IMR-90 (cell line): ENCODE data around the gene NPC1.

Experiments
- BHLHE40 ChIP-seq: fragments of 150-350 bp; IDR thresholded peaks from 2 replicates; pipeline ENCODE4 v1.6.1; 2016; ENCODE audit warnings: mild to moderate bottlenecking, low read depth, low read length
- CEBPB ChIP-seq: IDR thresholded peaks from 2 replicates; pipeline ENCODE4 v1.6.1; 2012; ENCODE audit warnings: low read depth, low read length, improper control_type of control experiment
- CTCF ChIP-seq: conservative IDR thresholded peaks from 2 replicates; pipeline ENCODE4 v1.5.1; 2012; ENCODE audit warnings: mild to moderate bottlenecking, low read depth, low read length, improper control_type of control experiment
- FOS ChIP-seq: fragments of 150-350 bp; IDR thresholded peaks from 2 replicates; pipeline ENCODE4 v1.6.1; 2016; ENCODE audit warnings: low read depth, low read length
- MAFK ChIP-seq: IDR thresholded peaks from 2 replicates; pipeline ENCODE4 v1.6.1; 2012; ENCODE audit warnings: low read depth, low read length, improper control_type of control experiment
- MAZ ChIP-seq: IDR thresholded peaks from 2 replicates; pipeline ENCODE4 v1.6.1; 2012; ENCODE audit warnings: low read depth, mild to moderate bottlenecking, low read length, improper control_type of control experiment, moderate library complexity, borderline replicate concordance
- MXI1 ChIP-seq: IDR thresholded peaks from 2 replicates; pipeline ENCODE4 v1.6.1; 2012; ENCODE audit warnings: low read depth, mild to moderate bottlenecking, low read length, moderate library complexity, borderline replicate concordance
- POLR2A ChIP-seq: IDR thresholded peaks from 2 replicates; pipeline ENCODE4 v1.6.1; 2012; ENCODE audit warnings: mild to moderate bottlenecking, low read depth, low read length
- RAD21 ChIP-seq: IDR thresholded peaks from 2 replicates; pipeline ENCODE4 v1.6.1; 2012; ENCODE audit warnings: low read length, improper control_type of control experiment
- RCOR1 ChIP-seq: IDR thresholded peaks from 2 replicates; pipeline ENCODE4 v1.6.1; 2012; ENCODE audit warnings: mild to moderate bottlenecking, low read length, improper control_type of control experiment; ENCODE audit not compliant: insufficient replicate concordance
- RFX5 ChIP-seq: IDR thresholded peaks from 2 replicates; pipeline ENCODE4 v1.8.0; 2012; ENCODE audit warnings: low read depth, mild to moderate bottlenecking, low read length, moderate library complexity
- SMC3 ChIP-seq: fragments of 150-350 bp; IDR thresholded peaks from 2 replicates; pipeline ENCODE4 v1.6.1; 2016; ENCODE audit warnings: low read depth, mild to moderate bottlenecking, antibody characterized with exemption, low read length, moderate library complexity
- USF2 ChIP-seq: fragments of 150-350 bp; IDR thresholded peaks from 2 replicates; pipeline ENCODE4 v1.6.1; 2017; ENCODE audit warnings: mild to moderate bottlenecking, antibody characterized with exemption, low read length, low read depth
- TF ChIP-seq, protein P1 (sequence below): fragments of 150-350 bp; IDR thresholded peaks from 2 replicates; pipeline ENCODE4 v1.6.1; 2016; ENCODE audit warnings: low read depth, mild to moderate bottlenecking, low read length, moderate library complexity, borderline replicate concordance

- TF ChIP-seq CTCF, result no peak
- no peak for TF ChIP-seq POLR2A
- no peak for TF ChIP-seq USF2
- TF ChIP-seq RFX5, result no peak
- no peak for TF ChIP-seq RAD21
- TF ChIP-seq CEBPB, result no peak
- TF ChIP-seq, protein P1, sequence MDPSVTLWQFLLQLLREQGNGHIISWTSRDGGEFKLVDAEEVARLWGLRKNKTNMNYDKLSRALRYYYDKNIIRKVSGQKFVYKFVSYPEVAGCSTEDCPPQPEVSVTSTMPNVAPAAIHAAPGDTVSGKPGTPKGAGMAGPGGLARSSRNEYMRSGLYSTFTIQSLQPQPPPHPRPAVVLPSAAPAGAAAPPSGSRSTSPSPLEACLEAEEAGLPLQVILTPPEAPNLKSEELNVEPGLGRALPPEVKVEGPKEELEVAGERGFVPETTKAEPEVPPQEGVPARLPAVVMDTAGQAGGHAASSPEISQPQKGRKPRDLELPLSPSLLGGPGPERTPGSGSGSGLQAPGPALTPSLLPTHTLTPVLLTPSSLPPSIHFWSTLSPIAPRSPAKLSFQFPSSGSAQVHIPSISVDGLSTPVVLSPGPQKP, result no peak
- no peak for TF ChIP-seq SMC3
- no peak for TF ChIP-seq BHLHE40
- TF ChIP-seq MXI1, result no peak
- TF ChIP-seq MAFK, result no peak
- no peak for TF ChIP-seq RCOR1
- no peak for TF ChIP-seq MAZ
- no peak for TF ChIP-seq FOS
Measured at GRCh38 chr18:23495723-23496440, 90.4 kb downstream of the NPC1 start.
